H1 (cell line): ENCODE measurements around the gene PRKAR2B. TPM values are rescaled to one million over a fixed set of nuclear protein-coding genes. Genes with fewer than 3 reads are reported as not detected.

Experiments used
- CHD2 ChIP-seq: IDR thresholded peaks from 2 replicates; pipeline ENCODE4 v1.6.1; 2012; ENCODE audit warnings: low read length, improper control_type of control experiment
- KDM5A ChIP-seq: fragments of 200-600 bp; IDR thresholded peaks from 2 replicates; pipeline ENCODE4 v1.7.1; 2012; ENCODE audit warnings: mild to moderate bottlenecking, low read length, inconsistent platforms, mixed read lengths
- SRF ChIP-seq: IDR thresholded peaks from 2 replicates; pipeline ENCODE4 v1.6.1; 2011; ENCODE audit warnings: mild to moderate bottlenecking, low read depth, low read length, moderate library complexity
- polyA plus RNA-seq, 7 experiments: library from polyadenylated mRNA; depleted of rRNA in 3 of 7; stranded (reverse) in 5 of 7; unstranded in 2 of 7; fragments of >200 nt in 5 of 7; fragments of 200-250 nt in 2 of 7; gene quantifications; 1 replicate in 5 of 7; 2 replicates in 1 of 7; 4 replicates in 1 of 7; pipeline versions ENCODE4 v1.2.1 to v1.2.3, GENCODE V29; 2011 to 2013; ENCODE audit warnings: missing spikeins in 2 of 7, mixed read lengths in 2 of 7
- total RNA-seq: library from RNA; stranded (reverse); fragmentation: NEBNext Ultra II Directional; extraction: Animal tissue kit (Norgen Biotek cat#: 25700); gene quantifications from 2 replicates; pipeline ENCODE4 v1.2.1, GENCODE V29; 2021

PRKAR2B gene
- total and polyA plus RNA-seq, 2 of the 8 experiments (the other 6 are each of a cell fraction or from before 2014, with no cell fraction given) = 10.4 to 37.0 TPM

- no peak for TF ChIP-seq CHD2
- no peak for TF ChIP-seq SRF
- no peak for TF ChIP-seq KDM5A
Observed at GRCh38 chr7:107196834-107197610, 152.5 kb downstream of the PRKAR2B start (continued).
